ENCODE results near the gene ZNF254. TPM values are rescaled to one million over a fixed set of nuclear protein-coding genes. Genes with fewer than 3 reads are reported as not detected.

The ZNF254 gene
- total and polyA plus RNA-seq, 7 experiments from 2014 or later, result 4.1 to 17.1 (median 14.7) TPM

DNA sequence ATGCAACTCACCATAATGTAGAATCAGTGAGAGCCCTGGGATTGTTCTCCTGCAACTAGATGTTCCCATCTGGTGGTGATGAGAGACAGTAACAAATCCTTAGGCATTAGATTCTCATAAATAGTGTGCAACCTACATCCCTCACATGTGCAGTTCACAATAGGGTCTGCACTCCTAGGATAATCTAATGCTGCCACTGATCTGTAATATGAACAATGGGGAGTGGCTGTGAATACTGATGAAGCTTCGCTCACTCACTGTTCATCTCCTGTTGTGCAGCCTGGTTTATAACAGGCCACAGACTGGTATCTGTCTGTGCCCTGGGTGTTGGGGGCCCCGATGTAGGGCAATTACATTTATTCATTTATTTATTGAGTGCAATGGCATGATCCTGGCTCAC, 86.9 kb downstream of the ZNF254 start:
- H3K27me3 ChIP-seq (ENCODE audit: control insufficient read depth in 2 of 2, insufficient read depth in 2 of 2, low read length in 2 of 2), result no peaks in the 10 kb centered on the region
- intact Hi-C loops (cut with micrococcal nuclease), result no loop called here
- peaks cover 0 to 24% (median 0%) of the 10 kb centered on the region in 3 experiments for H3K9me3 ChIP-seq (ENCODE audit: control insufficient read depth in 2 of 3, low read length in 3 of 3)
- H3K4me3 ChIP-seq (ENCODE audit: low read length), result no peak overlapping the region
- CTCF ChIA-PET, result no interaction called here
- no peaks in the 10 kb centered on the region for H3K4me1 ChIP-seq (ENCODE audit: control insufficient read depth in 2 of 2, insufficient read depth in 2 of 2, low read length in 2 of 2)
- no peak overlapping the region for H3K27ac ChIP-seq (ENCODE audit: low read depth, low read length)
- H3K27me3 Mint-ChIP-seq, result peaks cover 0 to under 1% (median 0%) of the 10 kb centered on the region in 5 donors
- no peaks in the 10 kb centered on the region for H3K4me1 Mint-ChIP-seq
- peaks cover 7 to 79% (median 30%) of the 10 kb centered on the region in 11 donors for H3K9me3 Mint-ChIP-seq
- no peaks in the 10 kb centered on the region for H3K36me3 ChIP-seq (ENCODE audit: control insufficient read depth in 2 of 3, insufficient read depth in 3 of 3, low read length in 3 of 3)
- no peak overlapping the region for H3K27ac Mint-ChIP-seq
- POLR2A ChIA-PET, result no interaction called here
- peaks cover 1 to 22% (median 11%) of the 10 kb centered on the region in 5 donors for H3K36me3 Mint-ChIP-seq
- ATAC-seq, result no peak
- no peak overlapping the region for H3K4me3 Mint-ChIP-seq
- no peak for DNase-seq

DNA sequence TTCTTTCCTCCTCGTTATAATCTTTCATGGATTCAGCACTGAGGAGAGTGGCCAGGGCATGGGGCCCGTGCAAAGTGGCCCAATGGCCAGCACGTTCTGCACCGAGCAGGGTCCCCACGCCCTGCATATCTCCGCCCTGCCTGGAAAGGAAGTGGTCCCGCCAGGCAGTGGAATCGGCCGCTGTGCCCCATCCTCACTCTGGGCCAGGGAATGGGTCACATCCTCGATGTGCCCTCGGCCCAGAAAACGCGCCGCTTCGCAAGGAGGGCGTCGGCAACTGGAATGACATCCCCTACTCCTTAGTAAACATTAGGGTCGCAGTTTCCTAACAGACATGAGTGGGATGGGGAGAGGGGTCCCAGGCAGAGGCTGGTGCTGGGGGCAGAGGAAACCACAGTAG, 90.7 kb downstream of the ZNF254 start:
- Mint-ChIP-seq H3K27me3 (peaks cover 0 to 18% (median 0%) of the 10 kb centered on the region in 5 donors), H3K4me1 (peaks cover 0 to 5% (median 0%) of the 10 kb centered on the region in 7 donors), H3K36me3 (peaks cover 0 to 27% (median 14%) of the 10 kb centered on the region in 5 donors), H3K9me3 (peaks cover 6 to 68% (median 41%) of the 10 kb centered on the region in 11 donors), H3K27ac (no peak overlapping the region), H3K4me3 (no peak overlapping the region)
- intact Hi-C loops (cut with micrococcal nuclease), result no loop called here
- POLR2A ChIA-PET, result no interaction called here
- no peaks in the 10 kb centered on the region for H3K27me3 ChIP-seq (ENCODE audit: control insufficient read depth in 2 of 2, insufficient read depth in 2 of 2, low read length in 2 of 2)
- H3K36me3 ChIP-seq (ENCODE audit: control insufficient read depth in 2 of 3, insufficient read depth in 3 of 3, low read length in 3 of 3), result no peaks in the 10 kb centered on the region
- no peak for ATAC-seq
- no peak overlapping the region for H3K27ac ChIP-seq (ENCODE audit: low read depth, low read length)
- CTCF ChIA-PET, result no interaction called here
- peaks cover 0 to 38% (median 0%) of the 10 kb centered on the region in 3 experiments for H3K9me3 ChIP-seq (ENCODE audit: control insufficient read depth in 2 of 3, low read length in 3 of 3)
- H3K4me1 ChIP-seq (ENCODE audit: control insufficient read depth in 2 of 2, insufficient read depth in 2 of 2, low read length in 2 of 2), result no peaks in the 10 kb centered on the region
- no peak for DNase-seq
- H3K4me3 ChIP-seq (ENCODE audit: low read length), result no peak overlapping the region

DNA sequence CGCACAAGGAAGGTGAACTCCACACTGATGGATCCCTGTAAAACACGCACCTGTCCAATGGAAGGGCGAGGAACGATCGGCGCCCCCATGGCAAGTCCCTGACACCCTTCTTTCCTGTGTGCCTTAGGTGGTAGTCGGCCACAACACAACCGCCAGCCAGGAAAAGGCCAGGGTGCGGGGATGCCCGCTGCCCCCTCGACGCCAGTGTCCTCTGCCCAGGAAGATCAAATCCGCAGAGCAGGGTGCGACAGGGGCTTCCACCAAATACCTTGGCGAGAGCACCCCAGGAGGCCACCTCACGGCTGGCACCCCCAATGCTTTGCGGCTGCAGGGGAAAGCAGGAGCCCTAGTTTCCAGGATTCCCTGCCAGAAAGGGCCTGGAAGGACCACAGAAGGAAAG, 91.2 kb downstream of the ZNF254 start:
- POLR2A ChIA-PET, result no interaction called here
- Histone ChIP-seq H3K27ac (ENCODE audit: low read depth, low read length) (no peak overlapping the region), H3K27me3 (ENCODE audit: control insufficient read depth in 2 of 2, insufficient read depth in 2 of 2, low read length in 2 of 2) (no peaks in the 10 kb centered on the region), H3K4me1 (ENCODE audit: control insufficient read depth in 2 of 2, insufficient read depth in 2 of 2, low read length in 2 of 2) (no peaks in the 10 kb centered on the region), H3K36me3 (ENCODE audit: control insufficient read depth in 2 of 3, insufficient read depth in 3 of 3, low read length in 3 of 3) (no peaks in the 10 kb centered on the region), H3K4me3 (ENCODE audit: low read length) (no peak overlapping the region), H3K9me3 (ENCODE audit: control insufficient read depth in 2 of 3, low read length in 3 of 3) (peaks cover 0 to 38% (median 0%) of the 10 kb centered on the region in 3 experiments)
- no peak overlapping the region for H3K4me3 Mint-ChIP-seq
- H3K36me3 Mint-ChIP-seq, result peaks cover 0 to 27% (median 14%) of the 10 kb centered on the region in 5 donors
- no peak for DNase-seq
- H3K27ac Mint-ChIP-seq, result no peak overlapping the region
- H3K27me3 Mint-ChIP-seq, result peaks cover 0 to 18% (median 0%) of the 10 kb centered on the region in 5 donors
- intact Hi-C loops (cut with micrococcal nuclease), result no loop called here
- H3K4me1 Mint-ChIP-seq, result peaks cover 0 to 5% (median 0%) of the 10 kb centered on the region in 7 donors
- CTCF ChIA-PET, result no interaction called here
- peaks cover 6 to 63% (median 40%) of the 10 kb centered on the region in 11 donors for H3K9me3 Mint-ChIP-seq
- no peak for ATAC-seq

Other genes starting within 250 kb of the ZNF254 start
- gene ZNF726, start 172.3 kb upstream of the ZNF254 start, total RNA-seq, result 1 to 10 TPM; 3.3 to 6.8 (median 4.0) TPM
- gene ZNF726, start 172.3 kb upstream of the ZNF254 start, polyA plus RNA-seq, result 1 to 10 TPM; 2.1 to 2.5 TPM

Data from naive thymus-derived CD4-positive, alpha-beta T cell (primary cell).